LNCaP clone FGC (cell line): Measurements from ENCODE around the gene HAND1.
A peak's percentile ranks its signal among the peaks of the same experiment; 100 is the strongest.

ENCODE experiments used
- DNase-seq: peaks from one replicate; pipeline ENCODE4 v3.0.0-alpha.2; 2011; ENCODE audit warnings: low read depth
- H3K4me3 ChIP-seq: 2 replicates; pipeline ENCODE4 v1.5.1; 2011; ENCODE audit warnings: mild to moderate bottlenecking, low read depth, low read length, control low read depth
- TF ChIP-seq, protein P1 (sequence below): IDR thresholded peaks from 2 replicates; pipeline ENCODE4 v1.5.1; 2012; ENCODE audit warnings: mild to moderate bottlenecking; ENCODE audit not compliant: control insufficient read depth, insufficient read depth; ENCODE audit errors: extremely low read depth

HAND1 gene

DNA sequence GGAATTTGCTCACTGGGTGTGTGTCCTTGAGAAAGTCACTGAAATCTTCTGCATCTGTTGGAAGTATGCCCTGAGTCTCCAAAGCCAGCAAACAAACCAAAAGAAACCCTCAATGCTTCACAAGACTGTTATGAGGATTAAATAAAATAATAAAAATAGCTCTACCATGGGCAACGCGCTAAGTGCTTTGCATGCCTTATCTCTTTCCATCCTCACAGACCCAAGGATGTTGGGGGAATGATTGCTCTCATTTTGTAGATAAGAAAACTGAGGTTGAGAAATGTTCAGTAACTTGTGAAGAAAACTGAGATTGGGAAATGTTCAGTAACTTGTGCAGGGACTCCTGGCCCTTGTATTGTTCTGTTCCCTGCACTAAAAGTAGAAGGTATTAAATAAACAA, 7.9 kb downstream of the HAND1 start:
- no peak for DNase-seq
- H3K4me3 ChIP-seq, result no peak overlapping the region
- TF ChIP-seq, protein P1, sequence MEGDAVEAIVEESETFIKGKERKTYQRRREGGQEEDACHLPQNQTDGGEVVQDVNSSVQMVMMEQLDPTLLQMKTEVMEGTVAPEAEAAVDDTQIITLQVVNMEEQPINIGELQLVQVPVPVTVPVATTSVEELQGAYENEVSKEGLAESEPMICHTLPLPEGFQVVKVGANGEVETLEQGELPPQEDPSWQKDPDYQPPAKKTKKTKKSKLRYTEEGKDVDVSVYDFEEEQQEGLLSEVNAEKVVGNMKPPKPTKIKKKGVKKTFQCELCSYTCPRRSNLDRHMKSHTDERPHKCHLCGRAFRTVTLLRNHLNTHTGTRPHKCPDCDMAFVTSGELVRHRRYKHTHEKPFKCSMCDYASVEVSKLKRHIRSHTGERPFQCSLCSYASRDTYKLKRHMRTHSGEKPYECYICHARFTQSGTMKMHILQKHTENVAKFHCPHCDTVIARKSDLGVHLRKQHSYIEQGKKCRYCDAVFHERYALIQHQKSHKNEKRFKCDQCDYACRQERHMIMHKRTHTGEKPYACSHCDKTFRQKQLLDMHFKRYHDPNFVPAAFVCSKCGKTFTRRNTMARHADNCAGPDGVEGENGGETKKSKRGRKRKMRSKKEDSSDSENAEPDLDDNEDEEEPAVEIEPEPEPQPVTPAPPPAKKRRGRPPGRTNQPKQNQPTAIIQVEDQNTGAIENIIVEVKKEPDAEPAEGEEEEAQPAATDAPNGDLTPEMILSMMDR, result no peak

DNA sequence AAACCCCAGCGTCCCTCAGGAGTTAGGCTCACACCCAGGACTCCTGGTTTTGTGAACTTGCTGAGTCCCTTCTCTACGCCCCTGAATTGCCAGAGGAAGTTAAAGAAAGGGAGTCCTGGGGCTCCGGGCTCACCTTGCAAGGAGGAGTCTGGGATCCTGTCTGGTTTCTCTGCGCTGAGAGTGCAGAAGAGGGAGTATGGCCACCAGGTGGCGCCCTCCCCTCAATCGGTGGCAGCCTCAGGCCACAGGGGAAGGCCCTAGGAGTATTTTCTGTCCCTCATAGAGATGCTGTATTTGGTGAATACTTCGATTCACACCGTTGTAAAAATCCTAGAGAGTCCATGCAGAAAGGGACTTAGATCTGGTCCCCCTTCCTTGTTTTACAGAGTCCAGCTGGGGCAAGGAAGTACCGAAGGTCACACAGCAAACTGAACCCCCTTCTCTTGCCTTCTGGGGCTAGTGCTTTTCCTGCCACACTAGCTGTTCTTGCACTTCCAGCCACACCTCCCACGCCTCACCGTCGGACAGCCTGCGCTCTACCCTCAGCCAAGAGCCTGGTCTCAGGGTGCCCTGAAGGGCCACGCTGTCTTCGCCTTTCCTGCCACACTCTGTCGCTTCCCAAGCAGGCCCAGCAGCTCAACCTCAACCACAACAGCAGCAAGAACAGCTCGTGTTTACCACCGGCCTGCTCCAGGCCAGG, 10.2 kb downstream of the HAND1 start:
- DNase-seq, result no peak
- TF ChIP-seq, protein P1, result peak; percentile 87
- H3K4me3 ChIP-seq, result no peak overlapping the region

DNA sequence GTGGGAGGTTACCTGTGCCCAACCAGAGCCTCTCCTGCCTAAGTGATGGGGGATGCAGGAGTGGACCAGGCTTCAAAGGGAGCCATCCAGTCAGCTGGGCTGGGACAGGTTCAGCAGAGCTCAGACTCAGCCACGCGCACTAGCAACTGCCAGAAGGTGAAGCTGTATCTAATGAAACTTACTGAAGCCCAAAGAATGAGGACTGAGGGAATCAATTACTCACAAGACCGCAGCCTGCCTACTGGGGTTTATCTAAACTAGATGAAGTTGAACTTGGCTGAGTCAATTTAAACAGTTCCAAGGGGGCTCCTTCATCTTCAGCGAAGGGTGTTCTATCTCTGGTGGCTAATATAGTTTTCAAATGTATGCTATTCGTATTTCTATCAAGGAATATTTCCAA, 11.4 kb downstream of the HAND1 start:
- TF ChIP-seq, protein P1, result no peak

DNA sequence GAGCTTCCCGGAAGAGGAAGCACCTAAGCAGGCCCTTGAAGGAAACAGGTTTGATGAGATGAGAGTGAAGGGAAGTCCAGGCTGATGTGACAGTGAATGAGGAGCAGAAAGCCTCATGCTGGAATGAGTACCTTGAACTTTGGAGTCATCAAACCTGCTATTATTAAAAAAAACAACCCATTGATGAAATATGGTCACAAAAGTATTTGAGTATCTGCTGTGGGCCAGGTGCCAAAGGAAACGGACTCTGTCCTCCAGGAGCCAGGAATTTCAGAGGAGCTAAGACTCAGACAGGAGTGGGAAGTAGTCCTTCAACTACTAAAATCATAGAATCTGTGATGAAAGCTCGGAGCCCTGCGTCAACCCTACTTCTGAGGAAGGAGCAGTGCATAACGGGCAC, 11.9 kb downstream of the HAND1 start:
- TF ChIP-seq, protein P1, result no peak
- H3K4me3 ChIP-seq, result no peak overlapping the region
- no peak for DNase-seq

More for the DNA sequence above, 11.4 kb downstream of the HAND1 start:
- no peak overlapping the region for H3K4me3 ChIP-seq
- no peak for DNase-seq

DNA sequence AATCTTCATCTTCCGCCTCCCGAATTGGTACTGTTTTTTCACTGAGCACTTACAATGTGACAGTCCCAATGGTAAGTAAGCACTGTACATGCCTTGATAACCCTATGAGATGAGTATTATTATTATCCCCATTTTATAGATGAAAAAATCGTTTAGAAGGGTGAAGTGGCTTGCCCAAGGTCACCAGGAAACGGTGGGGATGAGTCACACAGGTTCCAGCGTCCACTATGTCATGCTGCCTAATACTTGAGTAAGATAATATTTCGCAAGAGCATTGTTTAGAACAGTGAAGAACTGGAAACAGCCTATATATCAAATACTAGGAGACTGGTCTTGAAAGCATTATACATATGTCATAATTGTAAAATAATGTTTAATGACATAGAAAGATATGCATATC, 12.9 kb downstream of the HAND1 start:
- H3K4me3 ChIP-seq, result no peak overlapping the region
- DNase-seq, result no peak
- TF ChIP-seq, protein P1, result no peak

DNA sequence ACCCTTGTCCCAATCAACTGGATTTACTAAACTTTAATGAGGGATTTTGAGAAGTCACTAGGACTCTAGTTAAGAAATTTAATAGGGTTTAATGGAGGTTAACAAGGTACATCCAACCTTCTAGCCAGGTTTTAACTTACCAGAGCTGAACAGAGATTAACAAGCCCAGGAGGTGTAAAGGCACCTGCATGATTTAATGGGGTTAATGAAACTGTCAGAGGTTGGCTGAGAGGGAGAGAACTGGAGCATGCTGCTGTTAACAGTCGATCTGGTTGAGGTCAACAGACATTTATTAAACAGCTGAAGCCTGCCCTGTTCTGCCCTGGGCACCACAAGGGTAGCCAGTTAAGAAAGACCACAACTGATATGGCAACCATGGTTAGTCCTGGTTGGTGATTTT, 13.6 kb downstream of the HAND1 start:
- DNase-seq, result peak; percentile 44
- H3K4me3 ChIP-seq, result no peak overlapping the region
- TF ChIP-seq, protein P1, result no peak

DNA sequence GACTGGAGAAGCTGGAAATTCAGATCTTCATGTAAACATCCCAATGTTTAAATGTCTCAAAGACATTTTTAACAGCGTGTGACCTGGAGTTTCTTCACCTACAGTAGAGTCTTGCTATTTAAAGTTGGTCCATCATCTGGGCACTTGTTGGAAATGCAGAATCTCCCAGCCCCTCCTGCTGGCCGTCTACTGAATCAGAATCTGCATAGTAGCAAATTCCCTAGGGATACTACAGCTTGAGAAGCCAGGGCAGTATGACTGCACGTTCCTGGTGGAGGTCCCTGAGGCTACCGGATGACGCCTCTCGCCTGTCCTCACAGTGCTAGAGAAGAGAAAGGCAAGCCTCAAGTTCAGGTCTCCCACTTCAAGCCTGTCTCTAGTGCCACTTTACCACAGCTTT, 16.5 kb downstream of the HAND1 start:
- no peak overlapping the region for H3K4me3 ChIP-seq
- TF ChIP-seq, protein P1, result peak; percentile 16; the same call in 1 of the 2 replicates
- DNase-seq, result no peak
